Hindlimb muscle (tissue), 1 donor: ENCODE measurements around the gene ATL1. TPM values are rescaled to one million over a fixed set of nuclear protein-coding genes. Genes with fewer than 3 reads are reported as not detected.
"Not testable (repeated sequence)": the region's sequence is repeated elsewhere in the genome, so short reads cannot be mapped to it uniquely, and the experiment has no call there.

ENCODE experiments used
- DNase-seq: peaks from one replicate; pipeline ENCODE4 v3.0.0-alpha.2; 2013
- polyA plus RNA-seq: library from polyadenylated mRNA; unstranded; fragments of 120-200 nt; gene quantifications from one replicate; pipeline ENCODE4 v1.2.1, GENCODE V29; 2013; ENCODE audit not compliant: insufficient read length

The ATL1 gene
- polyA plus RNA-seq, 1 donor, result 4.4 TPM

DNA sequence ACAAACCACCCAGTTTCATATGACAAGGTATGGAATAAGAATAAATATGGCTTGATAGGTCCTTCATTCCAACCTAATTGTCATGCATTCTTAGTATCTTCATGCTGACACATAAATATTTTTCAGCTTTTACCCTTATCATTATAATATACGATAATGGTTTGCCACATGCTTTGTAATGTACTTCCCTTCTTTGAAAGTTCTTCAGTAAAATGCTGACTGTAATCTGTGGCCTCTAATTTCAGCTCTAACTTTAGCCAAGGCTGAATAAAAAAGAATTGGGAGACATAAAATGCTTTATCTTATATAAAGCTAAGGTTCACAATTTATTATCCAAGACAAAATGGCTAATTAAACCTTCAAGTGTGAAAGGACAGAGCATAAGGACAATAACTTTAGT, 24.9 kb upstream of the ATL1 start:
- no peak for DNase-seq

DNA sequence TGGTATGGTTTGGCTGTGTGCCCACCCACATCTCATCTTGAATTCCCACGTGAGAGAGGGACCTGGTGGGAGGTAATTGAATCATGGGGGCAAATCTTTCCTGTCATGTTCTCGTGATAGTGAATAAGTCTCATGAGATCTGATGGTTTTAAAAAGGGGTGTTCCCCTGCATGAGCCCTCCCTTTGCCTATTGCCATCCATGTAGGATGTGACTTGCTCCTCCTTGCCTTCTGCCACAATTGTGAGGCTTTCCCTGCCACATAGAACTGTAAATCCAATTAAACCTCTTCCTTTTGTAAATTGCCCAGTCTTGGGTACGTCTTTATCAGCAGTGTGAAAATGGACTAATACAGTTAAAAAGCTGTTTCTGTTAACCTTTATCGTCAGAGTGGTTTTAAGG, 21.9 kb upstream of the ATL1 start:
- not testable (repeated sequence) for DNase-seq

DNA sequence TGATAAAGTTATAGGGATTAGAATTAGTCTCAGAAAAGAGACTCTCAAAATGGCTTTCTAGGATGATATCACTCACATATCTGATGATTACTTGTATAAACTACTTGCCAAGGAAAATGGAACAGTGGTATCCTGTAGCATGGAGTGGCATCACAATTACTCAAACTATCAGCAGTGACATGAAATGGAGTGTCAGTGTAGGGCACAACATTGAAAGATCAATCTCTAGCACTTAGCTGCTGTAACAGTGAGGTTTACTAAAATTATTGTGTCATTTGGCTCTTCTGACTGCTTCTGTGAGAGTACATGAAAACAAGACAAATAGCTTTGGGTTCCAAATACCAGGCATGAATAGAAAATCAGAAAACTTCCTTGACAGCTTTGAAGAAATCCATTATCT, 20.9 kb upstream of the ATL1 start:
- no peak for DNase-seq

DNA sequence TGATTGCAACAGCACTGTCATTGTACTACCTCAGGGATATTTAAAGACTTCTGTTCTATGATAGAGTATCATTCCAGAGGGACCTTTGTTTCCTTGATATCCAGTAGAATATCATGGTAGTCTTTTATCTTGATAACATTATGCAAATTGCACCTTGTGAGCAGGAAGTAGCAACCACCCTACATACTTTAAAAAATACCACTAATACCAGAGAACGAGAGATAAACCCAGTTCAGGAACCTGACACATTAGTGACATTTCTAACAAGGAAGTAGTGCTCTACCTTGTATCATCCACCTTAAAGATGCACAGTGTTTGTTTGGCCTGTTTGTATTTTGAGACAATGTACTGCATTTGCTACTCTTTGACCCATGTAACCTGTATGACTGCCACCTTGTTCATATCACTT, 18.8 kb upstream of the ATL1 start:
- no peak for DNase-seq

DNA sequence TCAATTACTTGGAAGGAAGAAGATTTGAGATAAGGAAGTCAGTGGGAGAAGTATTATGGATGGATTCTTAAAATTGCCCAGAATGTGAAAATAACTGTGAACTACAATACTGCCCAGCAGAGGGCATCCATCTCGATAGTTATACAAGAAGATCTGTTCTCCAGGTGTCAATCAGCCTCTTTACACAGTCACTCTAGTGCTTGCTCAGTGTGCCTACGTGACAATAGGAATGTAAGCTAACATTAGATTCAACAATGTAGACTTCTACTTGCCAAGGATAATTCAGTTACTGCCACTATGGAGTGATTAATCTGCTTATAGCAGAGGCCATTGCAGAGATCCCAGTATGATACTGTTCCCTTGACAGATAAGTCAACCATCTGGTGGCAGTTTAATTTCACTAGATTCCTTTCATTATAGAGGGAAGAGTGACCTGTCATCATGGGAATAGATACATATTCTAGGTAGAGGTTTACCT, 17.0 kb upstream of the ATL1 start:
- no peak for DNase-seq

DNA sequence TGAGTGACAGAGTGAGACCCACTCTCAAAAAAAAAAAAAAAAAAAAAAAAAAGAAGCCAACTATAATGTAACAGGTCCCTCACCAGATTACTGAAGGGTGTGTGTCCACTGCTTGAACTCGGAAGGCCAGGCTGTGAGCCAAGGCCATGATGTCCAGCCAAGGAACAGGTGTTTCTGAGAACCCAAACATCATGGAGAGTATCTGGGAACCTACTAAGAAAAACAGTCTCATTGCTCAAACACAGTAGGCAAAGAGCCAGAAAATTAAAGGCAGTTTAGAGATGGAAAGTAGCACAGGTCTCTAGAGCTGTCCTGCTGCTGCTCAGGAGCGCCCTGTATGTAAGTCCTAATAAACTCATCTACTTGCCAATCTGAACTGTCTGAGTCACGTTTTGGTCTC, 15.0 kb upstream of the ATL1 start:
- DNase-seq, result no peak

DNA sequence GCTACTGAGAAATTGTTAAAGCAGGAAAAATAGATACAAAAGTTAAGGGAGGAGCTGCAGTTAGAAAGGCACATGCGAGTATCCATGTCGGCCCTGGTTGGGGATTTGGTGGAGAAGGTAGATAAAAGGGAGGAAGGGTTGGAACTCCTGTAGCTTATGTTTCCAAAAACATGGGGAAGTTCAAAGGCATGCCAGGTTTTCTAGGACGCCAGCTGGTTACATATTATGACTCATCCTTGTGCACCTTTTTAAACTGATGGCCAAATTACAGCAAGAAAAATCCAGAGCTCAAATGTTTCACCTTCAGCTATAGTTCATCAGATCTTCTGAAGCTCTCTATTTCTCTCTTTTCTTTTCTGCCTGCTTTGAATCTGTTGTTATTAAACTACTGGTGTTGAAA, 14.3 kb upstream of the ATL1 start:
- DNase-seq, result no peak

DNA sequence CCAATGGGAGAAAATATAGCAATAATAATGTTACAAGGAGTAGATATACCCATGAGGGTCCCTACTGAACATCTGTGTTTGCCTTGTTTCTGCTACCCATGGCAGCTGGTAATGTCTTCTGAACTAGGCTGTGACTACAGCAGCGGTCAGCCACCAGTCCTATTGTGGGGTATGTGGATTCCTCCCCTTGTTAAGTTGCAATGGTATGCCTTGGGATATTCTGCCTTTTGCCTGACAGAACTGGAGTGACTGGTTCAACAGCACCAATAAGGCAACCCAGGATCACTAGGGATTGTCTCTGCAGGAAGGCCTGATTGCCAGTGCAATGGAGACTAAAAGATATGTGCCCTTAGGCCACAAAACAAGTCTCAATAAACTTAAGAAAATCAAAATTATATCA, 9.7 kb upstream of the ATL1 start:
- no peak for DNase-seq

DNA sequence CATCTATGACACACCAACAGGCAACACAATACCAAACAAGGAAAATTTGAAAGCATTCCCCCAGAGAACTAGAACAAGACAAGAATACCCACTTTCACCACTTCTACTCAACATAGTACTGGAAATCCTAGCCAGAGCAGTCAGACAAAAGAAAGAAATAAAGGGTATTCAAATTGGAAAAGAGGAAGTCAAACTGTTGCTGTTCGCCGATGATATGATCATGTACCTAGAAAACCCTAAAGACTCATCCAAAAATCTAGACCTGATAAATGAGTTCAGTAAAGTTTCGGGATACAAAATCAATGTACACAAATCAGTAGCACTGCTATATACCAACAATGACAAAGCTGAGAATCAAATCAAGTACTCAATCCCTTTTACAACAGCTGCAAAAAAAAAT, 8.1 kb upstream of the ATL1 start:
- no peak for DNase-seq

DNA sequence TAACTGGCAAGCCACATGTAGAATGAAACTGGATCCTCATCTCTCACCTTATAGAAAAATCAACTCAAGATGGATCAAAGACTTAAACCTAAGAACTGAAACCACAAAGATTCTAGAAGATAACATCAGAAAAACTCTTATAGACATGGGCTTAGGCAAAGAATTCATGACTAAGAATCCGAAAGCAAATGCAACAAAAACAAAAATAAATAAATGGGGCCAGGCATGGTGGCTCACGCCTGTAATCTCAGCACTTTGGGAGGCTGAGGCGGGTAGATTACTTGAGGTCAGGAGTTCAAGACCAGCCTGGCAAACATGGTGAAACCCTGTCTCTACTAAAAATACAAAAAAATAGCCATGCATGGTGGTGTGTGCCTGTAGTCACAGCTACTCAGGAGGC, 7.1 kb upstream of the ATL1 start:
- not testable (repeated sequence) for DNase-seq

DNA sequence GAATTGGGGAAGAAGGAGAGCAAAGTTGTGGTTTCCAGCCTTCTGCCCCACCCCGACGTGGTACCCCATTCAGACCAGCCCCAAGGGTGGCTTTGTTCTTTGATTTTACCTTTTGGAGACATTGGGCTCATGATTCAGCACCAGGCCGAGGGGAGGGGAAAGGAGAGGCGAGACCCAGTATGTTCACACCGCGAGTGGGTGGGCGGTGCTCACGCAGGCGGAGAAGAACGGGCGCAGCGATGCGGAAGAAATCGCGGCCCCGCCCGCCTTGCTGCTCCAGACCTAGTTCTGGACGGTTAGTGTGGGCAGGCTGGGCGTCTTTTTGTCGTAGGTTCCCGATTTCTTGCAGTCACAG, 963 bp downstream of the ATL1 start:
- DNase-seq, result peak; percentile 78

DNA sequence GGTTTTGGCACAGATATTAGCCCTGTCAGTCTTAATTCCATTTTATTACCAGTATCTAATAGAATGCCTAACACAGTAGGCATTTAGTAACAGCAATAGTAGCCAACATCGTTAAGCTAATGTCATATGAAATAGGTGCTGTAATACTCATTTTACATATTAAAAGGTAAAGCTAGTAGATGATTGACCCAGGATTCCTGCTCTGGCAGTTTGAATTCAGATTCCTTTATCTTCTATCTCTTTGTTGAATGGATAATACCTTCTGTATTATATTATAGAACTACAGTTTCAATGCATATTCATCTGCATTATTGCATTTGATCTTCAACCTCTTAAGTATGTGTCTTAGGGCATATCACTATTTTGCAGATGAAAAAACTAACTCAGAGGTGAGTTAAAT, 2.9 kb downstream of the ATL1 start:
- DNase-seq, result no peak

DNA sequence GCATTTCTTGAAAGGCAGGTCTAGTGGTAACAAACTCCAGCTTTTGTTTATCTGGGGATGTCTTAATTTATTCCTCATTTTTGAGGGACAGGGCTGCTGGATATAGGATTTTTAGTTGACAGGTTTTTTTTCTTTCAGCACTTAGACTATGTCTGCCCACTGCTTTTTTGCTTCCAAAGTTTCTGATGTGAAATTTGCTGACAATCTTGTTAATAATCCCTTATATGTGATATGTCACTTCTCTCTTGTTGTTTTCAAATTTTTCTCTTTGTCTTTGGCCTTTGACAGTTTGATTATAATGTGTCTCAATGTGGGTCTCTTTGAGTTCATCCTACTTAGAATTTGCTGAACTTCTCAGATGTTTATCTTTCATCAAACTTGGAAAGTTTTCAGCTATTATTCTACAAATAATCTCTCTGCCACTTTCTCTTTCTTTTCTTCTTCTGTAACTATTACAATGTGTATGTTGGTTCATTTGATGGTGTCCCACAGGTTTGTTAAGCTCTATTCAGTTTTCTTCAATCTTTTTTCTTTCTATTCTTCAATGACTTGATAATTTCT, 9.8 kb downstream of the ATL1 start:
- no peak for DNase-seq

DNA sequence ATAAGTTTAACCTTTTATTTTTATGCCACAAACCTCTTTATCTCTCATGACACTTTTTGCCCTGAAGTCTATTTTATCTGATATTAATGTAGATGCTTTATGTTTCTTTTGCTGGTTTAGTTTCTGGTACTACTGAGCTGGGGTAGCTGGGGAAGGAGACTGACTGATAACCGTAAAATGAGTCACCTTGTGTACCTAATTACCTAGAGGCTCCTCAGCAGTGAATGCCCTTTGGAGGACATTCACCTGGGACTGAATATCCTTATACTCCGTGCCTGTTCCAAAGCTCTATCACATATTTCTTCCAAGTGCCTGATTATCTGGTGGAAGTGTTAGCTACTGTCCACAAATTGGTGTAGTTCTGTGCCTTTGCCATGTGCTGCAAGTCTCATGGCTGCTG, 13.9 kb downstream of the ATL1 start:
- no peak for DNase-seq

DNA sequence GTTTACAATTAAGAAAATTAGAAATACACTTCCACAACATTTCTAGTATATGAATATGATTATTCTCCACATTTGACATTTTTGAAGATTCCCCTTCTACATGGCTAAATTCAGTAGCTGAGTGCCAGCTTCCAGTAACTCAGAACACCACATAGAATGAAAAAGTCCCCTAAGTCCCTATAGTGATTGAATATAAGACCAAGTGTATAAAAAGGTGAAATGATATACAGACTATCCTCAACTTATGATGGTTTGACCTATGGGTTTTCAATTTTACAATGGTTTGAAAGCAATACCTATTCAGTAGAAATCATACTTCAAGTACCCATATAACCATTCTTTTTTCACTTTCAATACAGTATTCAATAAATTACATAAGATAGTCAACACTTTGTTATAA, 15.8 kb downstream of the ATL1 start:
- no peak for DNase-seq

DNA sequence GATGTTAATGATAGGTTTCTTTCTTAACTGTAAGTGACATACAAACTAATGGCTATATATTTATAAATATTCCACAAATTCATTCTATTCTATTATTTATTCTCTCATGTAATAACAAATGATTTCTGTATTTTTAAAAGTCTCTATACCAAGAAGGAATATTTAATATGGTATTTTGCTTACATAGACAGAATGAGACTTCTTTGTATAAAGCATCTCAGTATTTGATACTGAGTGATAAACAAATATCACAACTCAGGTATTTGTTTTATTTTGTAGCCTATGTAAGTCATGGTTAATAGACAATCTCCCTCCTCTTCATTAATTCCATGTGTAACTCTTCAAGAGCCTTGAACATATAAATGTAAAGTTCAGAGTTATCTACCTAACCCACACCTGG, 18.0 kb downstream of the ATL1 start:
- no peak for DNase-seq

DNA sequence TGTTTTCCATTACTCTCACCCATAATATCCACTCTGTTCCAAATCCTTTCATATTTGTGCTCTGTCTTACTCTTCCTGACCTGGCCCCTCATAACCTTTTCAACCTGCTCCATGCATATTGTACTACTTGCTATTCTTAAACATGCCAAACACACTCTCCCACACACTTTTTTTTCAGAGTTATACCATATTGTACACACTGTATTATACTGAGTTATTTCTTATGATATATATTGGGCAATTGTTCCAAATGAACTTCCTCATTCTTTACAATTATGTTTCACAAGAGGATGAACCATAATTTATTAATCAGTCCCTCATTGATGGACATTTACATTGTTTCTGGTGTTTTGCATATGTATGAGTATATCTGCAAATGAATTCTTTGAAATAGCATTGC, 18.5 kb downstream of the ATL1 start:
- no peak for DNase-seq

DNA sequence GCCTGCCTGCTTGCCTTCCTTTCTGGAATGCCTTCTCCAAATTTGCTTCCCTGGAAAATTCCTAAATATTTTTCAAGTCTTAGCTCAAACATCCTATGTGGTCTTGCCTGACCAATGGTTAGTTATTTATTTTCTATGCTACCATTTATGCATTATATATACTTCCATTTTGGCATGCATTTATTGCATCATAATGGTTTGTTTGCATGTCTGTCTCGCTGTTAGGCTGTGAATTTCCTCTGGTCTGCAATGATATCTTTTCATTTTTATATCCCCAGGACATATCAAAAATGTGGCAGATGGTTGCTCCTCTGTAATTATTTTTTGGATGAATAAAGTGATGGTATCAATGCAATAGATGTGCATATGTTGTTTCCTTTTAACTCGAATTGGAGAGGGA, 30.5 kb downstream of the ATL1 start:
- DNase-seq, result no peak

DNA sequence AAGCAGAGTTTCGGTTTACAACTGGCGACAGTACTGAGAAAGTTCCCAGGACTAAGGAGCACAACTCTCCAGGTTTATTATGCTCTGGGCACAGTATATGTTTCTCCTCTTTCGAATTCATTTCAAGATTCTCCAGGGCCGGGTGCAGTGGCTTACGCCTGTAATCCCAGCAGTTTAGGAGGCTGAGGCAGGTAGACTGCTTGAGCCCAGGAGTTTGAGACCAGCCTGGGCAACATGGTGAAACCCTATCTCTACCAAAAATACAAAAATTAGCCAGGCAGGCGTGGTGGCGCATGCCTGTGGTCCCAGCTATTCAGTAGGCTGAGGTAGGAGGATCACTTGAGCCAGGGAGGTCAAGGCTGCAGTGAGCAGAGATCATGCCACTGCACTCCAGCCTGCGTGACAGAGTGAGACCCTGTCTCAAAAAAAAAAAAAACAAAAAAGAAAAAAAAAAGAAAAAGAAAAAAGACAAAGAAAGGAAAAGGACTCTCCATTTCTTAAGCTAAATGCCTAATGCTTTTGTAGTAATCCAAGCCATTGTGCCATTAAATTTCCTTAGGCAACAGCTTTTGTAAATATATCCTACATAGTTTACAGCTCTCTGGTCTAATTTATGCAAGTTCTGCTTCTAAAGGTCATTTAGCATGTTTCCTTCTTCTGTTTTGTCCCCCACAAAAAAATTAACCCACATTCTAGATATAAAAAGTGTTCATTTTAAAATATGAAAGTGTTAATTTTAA, 34.8 kb downstream of the ATL1 start:
- DNase-seq, result no peak

DNA sequence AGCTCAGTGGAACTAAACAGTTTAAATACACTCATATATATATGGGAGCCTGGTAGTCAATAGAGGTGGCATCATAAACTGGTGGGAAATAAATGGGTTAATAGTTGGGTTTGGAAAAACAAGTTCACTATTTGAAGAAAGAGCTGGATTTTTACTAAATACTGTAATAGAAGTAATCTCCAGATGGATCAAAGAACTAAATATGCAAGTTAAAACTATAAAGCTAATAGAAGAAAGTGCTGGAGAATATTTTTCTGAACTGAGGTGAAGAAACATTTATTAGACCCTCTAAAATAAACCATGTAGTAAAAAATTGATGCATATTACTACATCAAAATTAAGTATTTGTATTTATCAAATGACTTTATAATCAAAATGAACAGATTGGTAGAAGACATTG, 38.8 kb downstream of the ATL1 start:
- DNase-seq, result no peak

DNA sequence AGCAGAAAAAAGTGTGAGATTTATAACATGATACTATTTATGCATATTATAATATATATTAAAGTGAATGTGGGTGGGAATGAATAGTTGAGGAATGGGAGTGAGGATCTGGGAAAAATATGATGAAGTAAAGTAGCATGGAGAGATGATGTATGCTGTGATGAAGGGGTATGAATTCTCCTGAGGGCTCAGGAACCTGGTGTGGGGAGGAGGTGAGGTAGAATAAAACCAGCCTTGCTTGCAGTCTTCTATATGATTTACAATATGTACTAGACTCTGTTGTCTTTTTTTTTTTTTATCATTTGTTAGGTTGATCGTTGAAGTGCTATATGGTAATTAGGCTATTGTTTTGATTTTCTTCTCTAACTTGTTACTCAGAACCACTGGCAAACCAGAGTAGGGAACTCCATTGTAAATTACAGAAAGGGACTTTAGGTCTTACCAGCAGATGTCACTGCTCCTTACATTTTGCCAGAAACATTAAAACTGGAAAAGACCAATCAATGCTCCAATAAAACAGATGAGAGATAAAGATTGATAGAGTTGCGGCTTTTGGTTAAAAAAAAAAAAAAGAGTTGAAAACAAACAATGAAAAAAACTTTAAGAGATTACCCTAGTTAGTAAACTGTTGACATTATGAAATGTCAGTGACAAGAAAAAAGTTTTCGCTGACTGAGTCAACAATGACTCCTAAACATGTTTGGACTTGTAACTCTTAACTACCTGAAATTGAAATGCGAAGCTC, 39.9 kb downstream of the ATL1 start:
- no peak for DNase-seq

DNA sequence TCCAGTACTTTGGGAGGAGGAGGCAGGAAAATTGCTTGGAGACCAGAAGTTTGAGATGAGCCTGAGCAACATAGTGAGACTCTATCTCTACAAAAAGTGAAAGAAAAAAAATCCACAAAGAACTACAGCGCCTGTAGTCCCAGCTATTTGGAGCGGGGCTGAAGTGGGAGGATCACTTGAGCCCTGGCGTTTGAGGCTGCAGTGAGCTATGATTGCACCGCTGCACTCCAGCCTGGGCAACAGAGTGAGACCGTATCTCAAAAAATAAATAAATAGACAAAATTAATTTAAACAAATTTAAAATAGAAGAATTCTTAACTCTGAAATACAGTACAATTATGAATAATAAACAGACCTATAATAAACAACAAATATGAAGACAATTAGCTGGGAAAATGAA, 40.9 kb downstream of the ATL1 start:
- DNase-seq, result no peak

DNA sequence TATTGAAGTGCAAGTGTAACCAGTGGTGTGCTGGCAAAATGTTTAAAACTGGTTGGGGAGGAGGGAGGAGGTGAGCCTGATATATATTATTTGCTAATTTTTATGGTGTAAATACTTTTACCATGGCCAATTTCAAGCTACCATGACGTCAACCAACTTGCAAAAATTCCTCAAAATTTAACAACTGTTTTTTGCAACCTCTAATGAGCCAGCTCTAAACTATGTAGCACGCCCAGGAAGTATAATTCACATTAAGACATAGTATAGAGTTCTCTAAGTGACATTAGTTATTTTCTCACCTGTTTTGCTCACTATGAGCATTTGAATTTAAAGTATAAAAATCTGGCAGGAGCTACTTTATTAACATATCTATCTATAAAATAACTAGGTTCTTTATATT, 41.4 kb downstream of the ATL1 start:
- no peak for DNase-seq

DNA sequence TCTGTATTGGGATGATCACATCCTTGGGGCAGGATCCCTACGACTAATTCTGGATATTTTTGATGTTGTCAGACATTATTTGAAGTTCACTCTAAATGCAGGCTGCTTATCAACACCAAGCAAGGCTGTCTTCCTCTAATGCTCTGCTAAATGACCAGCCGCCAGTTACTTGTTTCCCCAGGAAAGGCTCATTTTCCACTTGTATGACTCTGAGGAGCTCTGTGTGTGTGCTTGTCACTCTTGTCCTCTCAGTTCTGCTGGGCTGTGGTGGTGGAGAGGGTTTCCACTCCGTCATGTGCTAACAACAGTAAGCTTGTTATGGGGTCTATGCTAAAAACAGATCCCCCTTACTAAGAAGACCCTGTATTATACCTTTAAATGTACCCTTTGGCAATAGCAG, 42.1 kb downstream of the ATL1 start:
- no peak for DNase-seq
